Medulla oblongata (tissue), 1 donor: ENCODE data around the gene DNAJC1.
"Not testable (repeated sequence)": the region's sequence is repeated elsewhere in the genome, so short reads cannot be mapped to it uniquely, and the experiment has no call there.

Experiments used
- DNase-seq: peaks from one replicate; pipeline ENCODE4 v3.0.0-alpha.2; 2015; ENCODE audit errors: extremely low spot score

DNAJC1 gene

DNA sequence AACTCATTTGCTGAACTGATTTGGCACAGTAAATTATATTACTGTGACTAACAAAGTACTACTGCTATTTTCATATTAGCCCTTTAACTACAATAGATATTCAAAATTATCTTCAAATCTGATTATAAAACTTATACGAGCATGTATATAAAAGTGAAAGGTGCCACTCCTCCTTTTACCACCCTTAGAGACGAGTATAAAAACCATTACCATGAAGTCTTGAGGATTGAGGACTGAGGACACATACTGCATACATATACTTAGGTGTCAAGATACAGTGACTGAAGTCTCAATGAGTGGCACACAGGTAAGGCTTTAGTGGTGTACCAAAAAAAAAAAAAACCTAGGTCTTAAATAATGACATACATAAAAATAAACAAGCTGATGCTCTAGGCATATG, 98.6 kb downstream of the DNAJC1 start:
- DNase-seq: no peak

DNA sequence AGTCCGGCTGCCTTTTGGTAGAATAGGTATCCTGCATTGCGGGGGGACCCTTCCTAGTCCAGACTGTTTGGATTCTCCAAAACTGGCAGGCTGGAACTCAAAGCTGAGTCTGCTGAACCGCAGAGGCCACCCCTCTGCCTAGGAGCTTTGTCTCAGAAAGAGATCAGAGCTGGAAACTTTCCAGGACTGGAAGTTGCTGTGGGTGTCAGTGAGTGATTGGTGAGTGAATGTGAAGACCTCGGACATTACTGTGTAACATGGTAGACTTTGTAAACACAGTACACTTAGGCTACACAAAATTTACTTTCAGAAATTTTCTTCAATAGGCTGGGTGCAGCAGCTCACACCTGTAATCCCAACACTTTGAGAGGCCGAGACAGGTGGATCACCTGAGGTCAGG, 103.8 kb downstream of the DNAJC1 start:
- DNase-seq: no peak

DNA sequence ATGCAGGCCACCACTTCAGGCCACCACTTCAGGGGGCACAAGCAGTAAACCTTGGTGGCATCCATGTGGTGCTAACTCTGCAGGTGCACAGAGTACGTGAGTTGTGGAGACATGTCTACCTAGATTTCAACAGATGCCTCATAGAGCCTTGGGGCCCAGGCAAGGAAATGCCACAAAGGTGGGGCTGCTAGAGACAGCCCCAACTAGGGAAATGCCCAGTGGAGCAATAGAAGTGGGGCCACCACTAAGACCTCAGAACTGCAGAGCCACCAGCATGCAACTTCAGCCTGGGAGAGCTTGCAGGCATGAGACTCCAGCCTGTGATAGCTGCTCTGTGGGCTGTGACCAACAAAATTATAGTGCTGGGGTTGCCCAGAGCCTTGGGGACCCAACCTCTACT, 107.6 kb downstream of the DNAJC1 start:
- no peak for DNase-seq

DNA sequence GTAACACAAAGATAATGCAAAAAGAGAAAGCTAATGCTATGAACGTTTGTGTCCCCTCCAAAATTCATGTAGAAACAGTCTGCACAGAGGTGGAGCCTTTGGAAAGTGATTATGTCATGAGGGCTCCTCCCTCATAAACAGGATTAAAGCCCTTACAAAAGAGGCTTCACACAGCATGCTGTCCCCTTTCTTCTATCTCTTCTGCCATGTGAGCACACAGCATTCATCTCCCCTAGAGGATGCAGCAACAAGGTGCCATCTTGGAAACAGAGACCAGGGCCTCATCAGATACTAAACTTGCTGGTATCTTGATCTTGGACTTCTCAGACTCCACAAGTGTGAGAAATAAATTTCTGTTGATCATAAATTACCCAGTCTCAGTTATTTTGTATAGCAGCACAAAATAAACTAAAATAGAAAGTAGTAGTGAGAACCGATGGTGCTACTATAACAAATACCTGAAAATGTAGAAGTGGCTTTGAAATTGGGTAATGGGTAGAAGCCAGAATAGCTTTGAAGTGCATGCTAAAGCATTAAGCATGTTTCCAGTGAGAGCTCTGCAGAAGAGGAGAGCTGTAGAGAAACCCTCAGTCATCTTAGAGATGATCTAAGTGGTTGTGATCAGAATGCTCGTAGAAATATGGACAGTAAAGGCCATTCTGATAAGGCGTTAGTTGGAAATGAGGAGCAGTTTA, 108.7 kb downstream of the DNAJC1 start:
- DNase-seq: no peak

DNA sequence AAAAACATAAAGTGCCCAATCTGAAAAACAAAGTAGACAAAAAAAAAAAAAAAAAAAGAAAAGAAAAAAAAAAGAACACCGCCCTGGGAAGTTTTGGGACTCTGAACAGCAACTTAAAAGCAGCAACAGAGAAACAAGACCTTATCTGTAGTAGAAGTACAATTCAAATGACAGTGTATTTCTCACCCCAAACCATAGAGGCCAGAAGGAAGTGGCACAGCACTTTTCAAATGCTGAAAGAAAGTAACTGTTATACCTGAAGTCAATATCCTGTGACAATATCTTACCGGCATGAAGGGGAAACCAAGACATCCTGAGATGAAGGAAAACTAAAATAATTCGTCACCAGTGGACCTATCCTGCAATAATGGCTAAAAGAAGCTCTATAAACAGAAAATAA, 112.1 kb downstream of the DNAJC1 start:
- no peak for DNase-seq

DNA sequence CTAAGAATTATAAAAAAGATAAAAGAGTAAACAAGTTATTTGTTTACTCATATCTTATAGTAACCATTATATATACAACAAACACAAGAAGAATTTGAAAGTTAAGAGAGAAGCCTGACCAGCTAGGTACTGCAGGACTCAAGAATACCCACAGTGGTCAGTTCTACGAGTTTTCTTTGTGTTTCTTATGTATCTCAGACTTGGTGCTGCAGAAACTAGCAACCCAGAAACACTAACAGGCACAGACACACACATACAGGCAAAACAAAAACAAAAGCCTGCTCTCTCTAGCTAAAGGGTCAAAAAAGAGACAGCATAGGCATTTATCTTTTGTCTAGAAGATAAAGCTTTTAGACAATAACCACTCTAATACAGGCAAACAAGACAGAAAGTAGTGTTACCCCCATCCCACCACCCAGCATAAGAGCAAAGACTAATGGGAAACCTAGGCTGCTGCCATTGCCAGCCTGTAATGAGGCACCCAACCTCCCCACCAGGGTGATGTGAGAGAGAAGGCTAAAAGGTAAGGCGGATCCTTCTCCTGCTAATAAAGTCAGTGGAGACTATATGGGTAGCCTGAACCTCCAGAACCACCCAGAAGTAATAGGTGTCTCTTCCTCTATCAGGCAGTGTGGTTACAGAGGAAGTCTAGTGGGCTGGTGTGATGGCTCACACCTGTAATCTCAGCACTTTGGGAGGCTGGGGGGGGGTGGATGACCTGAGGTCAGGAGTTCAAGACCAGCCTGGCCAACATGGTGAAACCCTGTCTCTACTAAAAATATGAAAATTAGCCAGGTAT, 113.9 kb downstream of the DNAJC1 start:
- DNase-seq: no peak

DNA sequence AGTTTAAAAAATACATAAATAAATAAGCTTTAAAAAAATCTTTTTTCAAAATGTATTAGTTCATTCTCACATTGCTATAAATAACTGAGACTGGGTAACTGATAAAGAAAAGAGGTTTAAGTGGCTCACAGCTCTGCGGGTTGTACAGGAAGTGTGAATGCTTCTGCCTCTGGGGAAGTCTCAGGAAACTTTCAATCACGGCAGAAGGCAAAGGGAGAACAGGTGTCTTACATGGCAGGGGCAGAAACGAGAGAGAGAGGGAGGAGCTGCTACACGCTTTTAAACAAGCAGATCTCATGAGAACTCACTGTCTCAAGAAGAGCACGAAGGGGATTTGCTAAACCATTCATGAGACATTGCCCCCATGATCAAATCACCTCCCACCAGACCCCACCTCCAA, 114.6 kb downstream of the DNAJC1 start:
- DNase-seq: no peak

DNA sequence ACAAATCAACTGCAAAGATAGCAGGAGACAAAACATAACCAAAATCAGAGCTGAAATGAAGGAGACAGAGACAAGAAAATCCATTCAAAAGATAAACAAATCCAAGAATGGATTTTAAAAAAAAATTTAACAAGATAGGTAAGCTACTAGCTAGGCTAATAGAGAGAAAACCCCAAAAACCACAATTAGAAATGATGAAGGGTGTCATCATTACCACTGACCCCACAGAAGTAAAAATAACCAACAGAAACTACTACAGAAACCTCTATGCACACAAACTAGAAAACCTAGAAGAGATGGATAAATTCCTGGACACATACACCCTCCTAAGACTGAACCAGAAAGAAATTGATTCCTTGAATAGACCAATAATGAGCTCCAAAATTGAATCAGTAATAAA, 117.6 kb downstream of the DNAJC1 start:
- no peak for DNase-seq

DNA sequence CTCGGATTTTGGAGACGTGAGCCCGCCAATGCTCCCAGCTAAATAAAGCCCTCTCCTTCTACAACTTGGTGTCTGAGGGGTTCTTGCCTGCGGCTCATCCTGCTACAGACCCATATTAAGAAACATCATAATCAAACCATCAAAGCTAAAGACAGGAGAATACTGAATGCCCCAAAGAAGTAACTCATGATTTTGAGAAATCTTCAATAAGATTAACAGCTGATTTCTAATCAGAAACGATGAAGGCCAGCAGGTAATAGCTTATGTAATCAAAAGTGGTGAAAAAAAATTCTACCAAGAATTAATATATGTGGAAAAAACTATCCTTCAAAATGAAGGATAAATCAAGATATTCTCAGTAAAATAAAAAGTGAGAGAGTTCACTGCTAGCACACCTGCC, 130.3 kb downstream of the DNAJC1 start:
- DNase-seq: no peak

DNA sequence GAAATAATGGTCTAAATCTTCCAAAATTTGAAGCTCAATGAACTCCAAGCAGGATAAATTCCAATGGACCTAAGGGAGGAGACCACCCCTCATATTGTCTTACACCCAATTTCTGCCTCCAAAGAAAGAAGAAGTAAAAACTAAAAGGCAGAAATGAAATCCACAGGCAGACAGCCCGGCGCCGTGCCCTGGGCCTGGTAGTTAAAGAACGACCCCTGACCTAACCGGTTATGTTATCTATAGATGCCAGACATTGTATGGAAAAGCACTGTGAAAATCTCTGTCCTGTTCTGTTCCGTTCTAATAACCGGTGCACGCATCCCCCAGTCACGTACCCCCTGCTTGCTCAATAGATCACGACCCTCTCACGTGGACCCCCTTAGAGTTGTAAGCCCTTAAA, 130.8 kb downstream of the DNAJC1 start:
- DNase-seq: not testable (repeated sequence)

DNA sequence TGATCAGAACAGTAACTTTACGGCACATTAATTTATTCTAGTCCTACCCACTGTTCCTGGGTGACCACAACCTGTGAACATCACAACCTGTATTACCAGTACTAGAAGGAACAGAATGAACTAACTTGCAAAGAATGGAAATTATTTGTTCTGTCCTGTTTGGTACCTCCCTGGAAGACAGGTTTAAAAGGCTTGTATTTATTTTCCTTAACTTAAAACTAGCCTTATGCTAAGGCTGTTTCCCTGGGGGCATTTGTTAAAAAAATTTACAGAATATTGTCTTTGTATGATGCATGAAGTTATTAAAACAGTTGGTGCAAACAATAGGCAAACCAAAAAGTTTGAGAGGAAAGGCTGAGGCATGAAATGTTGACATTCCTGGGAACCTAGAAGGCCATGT, 132.7 kb downstream of the DNAJC1 start:
- no peak for DNase-seq

DNA sequence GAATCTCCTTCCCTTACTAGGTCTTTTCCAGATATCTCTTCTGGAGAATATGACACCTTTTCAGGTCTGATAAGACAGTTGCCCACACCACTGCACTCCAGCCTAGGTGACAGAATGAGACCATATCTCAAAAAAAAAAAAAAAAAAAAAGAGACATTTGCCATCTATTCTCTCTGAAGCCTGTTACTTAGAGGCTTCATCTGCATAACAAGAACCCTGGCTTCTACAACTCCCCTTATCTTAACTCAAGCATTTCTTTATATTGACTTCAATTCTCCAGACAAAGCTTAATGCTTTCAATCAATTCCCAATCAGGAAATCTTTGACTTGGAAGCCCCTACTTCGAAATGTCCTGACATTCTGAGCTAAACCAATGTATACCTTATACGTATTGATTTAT, 134.4 kb downstream of the DNAJC1 start:
- DNase-seq: not testable (repeated sequence)

DNA sequence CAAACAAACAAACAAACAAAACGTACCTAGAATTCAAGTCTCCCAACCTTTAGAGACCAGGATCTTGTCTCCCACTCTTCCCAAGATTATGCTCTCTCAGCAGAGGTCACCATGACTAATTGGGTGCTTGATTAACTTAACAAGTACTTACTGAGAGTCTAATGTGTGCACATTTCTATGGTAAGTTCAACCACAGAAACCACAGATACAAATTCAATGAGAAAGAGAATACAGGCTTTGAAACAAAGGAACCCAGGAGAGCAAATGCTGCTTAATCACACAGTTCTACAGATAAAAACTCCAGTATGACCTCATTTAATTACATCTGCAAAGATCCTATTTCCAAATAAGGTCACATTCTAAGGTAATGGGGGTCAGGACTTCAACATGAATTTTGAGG, 142.8 kb downstream of the DNAJC1 start:
- no peak for DNase-seq

DNA sequence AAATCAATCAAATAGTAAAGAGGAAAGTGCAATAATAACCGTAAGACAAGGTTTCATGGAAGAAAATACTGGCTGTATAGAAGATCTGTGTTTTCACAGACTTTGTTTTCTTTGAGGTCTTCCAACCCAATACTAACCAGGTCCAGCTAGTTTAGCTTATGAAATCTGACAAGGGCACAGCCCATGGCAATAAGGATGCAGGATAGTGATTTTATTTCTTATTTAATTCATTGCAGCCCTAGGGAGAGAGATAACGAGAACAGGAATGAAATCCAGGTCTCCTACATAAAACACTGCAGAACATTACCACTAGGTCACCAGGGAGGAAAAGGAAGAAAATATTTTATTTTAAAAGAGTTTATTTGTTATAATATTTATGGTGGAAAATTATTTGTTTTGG, 145.1 kb downstream of the DNAJC1 start:
- no peak for DNase-seq

DNA sequence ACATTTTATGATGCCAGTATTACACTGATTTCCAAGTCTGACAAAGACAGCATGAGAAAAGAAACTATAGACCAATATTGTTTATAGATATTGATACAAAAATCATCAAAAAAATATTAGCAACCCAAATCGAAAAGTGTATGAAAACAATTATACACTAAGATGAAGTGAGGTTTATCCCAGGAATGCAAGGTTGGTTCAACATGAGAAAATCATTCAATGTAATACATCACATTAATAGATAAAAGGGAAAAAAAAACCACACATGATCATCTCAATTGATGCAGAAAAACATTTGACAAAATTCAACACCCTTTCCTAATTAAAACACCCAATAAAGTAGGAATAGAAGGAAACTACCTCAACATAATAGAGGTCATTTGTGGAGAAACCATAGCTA, 153.9 kb downstream of the DNAJC1 start:
- DNase-seq: no peak

DNA sequence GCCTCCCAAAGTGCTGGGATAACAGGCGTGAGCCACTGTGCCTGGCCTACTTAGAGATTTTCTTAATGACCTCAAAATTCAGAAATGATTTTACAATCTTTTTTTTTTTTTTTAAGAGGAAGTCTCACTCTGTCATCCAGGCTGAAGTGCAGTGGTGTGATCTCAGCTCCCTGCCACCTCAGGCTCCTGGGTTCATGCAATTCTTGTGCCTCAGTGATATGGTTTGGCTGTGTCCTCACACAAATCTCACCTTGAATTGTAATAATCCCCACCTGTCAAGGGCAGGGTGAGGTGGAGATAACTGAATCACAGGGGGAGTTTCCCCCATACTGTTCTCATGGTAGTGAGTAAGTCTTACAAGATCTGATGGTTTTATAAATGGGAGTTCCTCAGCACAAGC, 159.9 kb downstream of the DNAJC1 start:
- no peak for DNase-seq

DNA sequence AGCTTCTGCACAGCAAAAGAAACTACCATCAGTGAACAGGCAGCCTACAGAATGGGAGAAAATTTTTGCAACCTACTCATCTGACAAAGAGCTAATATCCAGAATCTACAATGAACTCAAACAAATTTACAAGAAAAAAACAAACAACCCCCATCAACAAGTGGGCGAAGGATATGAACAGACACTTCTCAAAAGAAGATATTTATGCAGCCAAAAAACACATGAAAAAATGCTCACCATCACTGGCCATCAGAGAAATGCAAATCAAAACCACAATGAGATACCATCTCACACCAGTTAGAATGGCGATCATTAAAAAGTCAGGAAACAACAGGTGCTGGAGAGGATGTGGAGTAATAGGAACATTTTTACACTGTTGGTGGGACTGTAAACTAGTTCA, 162.3 kb downstream of the DNAJC1 start:
- not testable (repeated sequence) for DNase-seq

DNA sequence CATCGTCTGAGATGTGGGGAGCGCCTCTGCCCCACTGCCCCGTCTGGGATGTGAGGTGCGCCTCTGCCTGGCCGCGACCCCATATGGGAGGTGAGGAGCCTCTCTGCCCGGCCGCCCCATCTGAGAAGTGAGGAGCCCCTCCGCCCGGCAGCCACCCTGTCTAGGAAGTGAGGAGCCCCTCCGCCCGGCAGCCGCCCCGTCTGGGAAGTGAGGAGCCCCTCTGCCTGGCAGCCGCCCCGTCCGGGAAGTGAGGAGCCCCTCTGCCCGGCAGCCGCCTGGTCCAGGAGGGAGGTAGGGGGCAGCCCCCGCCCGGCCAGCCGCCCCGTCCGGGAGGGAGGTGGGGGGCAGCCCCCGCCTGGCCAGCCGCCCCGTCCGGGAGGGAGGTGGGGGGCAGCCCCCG, 166.0 kb downstream of the DNAJC1 start:
- not testable (repeated sequence) for DNase-seq

DNA sequence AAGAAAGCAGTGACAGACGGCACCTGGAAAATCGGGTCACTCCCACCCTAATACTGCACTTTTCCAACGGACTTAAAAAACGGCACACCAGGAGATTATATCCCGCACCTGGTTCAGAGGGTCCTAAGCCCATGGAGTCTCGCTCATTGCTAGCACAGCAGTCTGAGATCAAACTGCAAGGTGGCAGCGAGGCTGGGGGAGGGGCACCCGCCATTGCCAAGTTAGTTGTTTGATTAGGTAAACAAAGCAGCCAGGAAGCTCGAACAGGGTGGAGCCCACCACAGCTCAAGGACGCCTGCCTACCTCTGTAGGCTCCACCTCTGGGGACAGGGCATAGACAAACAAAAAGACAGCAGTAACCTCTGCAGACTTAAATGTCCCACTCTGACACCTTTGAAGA, 169.0 kb downstream of the DNAJC1 start:
- DNase-seq: not testable (repeated sequence)

DNA sequence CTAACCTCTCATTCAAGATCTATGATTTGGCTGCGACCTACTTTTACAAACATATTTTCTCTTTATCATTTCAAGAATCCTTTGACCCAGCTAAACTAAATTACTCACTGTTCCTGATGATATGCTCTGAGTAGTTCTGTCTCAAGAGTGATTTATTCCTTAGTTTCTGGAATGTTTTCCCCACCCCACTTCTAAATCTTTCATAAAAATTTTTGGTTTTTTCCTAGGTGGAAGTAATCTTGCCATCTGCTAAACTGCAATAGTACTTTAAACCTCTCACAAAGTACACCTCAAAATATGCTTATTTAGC, 170.8 kb downstream of the DNAJC1 start:
- no peak for DNase-seq

DNA sequence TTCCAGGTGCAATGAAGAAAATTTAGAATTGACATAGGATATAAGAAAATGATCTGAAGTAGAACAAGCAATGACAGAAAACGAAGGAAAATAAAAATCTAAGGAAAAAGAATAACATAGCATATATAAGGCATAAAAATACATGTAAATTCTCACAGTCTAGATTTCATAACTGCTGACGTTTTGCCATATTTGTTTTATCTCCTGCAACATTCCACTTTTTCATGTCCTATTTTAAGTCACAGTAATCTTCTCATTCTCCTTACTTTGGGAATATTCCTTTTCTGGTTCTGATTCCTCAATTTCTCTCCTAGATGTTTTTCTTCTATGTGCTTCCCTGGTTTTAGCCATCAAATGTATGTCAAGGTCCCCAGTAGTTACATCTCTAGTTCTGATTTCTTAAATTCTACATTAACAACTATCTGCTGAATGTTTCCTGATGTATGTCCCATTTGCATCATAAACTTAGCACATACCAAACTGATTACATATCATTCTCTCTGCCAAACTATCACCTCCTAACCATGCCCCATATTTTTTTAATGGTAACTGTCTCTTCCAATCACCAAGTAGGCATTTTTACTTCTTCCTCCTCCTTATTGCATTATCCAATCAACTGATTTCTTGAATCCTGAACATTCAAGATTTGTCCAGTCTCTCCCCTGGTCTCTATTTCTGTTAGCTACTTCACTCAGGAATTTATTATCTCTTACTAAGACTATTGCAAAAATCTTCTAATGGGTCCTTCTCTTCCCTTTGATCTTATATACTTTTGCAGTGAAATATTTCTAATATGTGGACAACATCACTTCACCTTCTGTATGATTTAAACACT, 171.3 kb downstream of the DNAJC1 start:
- no peak for DNase-seq

DNA sequence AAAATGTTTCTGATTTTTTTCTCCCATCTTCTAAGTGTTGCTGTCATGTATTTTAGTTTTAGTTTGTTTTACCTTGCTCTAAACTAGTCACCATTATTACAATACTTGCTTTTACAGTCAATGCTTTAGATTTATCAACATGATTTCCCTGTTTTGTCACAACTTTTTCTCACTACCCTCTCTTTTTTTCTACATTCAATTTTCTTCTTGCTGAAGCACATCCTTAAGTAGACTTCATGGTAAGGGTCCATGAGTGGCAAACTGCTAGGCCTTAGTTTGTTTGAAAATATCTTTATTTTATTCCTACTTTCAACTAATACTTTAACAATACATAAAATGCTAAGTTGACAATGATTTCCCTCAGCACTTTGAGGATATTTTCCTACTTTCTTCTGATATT, 173.5 kb downstream of the DNAJC1 start:
- no peak for DNase-seq

DNA sequence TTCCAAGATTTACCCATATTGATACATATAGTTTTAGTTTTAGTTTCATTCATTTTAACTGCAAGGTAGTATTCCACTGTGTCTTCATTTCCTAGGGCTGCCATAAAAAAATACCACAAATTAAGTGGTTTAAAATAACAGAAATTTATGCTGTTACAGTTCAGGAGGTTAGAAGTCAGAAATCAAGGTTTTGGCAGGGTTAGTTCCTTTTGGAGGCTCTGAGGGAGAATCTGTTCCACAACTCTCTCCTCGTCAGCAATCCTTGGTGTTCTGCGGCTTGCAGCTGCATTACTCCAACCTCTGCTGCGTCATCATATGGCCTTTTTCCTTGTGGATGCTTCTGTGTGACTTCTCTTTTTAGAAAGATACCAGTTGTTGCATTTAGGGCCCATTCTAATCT, 176.2 kb downstream of the DNAJC1 start:
- DNase-seq: no peak
